Dedifferentiated amniotic fluid mesenchymal stem cell (primary cell): ENCODE results near the gene WDR88.
"Not testable (repeated sequence)": the region's sequence is repeated elsewhere in the genome, so short reads cannot be mapped to it uniquely, and the experiment has no call there.

ENCODE experiments used
- DNase-seq: peaks from one replicate; pipeline ENCODE4 v3.0.0-alpha.2; 2016; ENCODE audit errors: extremely low spot score

WDR88 gene

GRCh38 chr19:33132021-33132420 is at the start of gene WDR88:
Gene WDR88 (plus strand): TSS chr19:33132114. CDS start chr19:33132170, 56 bp downstream.
- no peak for DNase-seq

- DNase-seq, result no peak
Measured at GRCh38 chr19:33085570-33086128, 46.3 kb upstream of the WDR88 start.

GRCh38 chr19:33086955-33087354 is 45.0 kb upstream of the WDR88 start:
- no peak for DNase-seq

- no peak for DNase-seq
Measured at GRCh38 chr19:33089010-33089409, 42.9 kb upstream of the WDR88 start.

GRCh38 chr19:33090179-33090578 is 41.7 kb upstream of the WDR88 start:
- no peak for DNase-seq

- no peak for DNase-seq
Measured at GRCh38 chr19:33093420-33094210, 38.3 kb upstream of the WDR88 start.

- no peak for DNase-seq
Measured at GRCh38 chr19:33094436-33095067, 37.4 kb upstream of the WDR88 start.

GRCh38 chr19:33096005-33096404 is 35.9 kb upstream of the WDR88 start:
- DNase-seq, result no peak

- no peak for DNase-seq
Measured at GRCh38 chr19:33098055-33098534, 33.8 kb upstream of the WDR88 start.

GRCh38 chr19:33100894-33101644 is 30.8 kb upstream of the WDR88 start:
- DNase-seq, result no peak

GRCh38 chr19:33102893-33103292 is 29.0 kb upstream of the WDR88 start:
- no peak for DNase-seq

- no peak for DNase-seq
Measured at GRCh38 chr19:33108161-33108560, 23.8 kb upstream of the WDR88 start.

- peak; percentile 48 for DNase-seq
Measured at GRCh38 chr19:33110137-33110910, 21.6 kb upstream of the WDR88 start.

GRCh38 chr19:33111587-33111986 is 20.3 kb upstream of the WDR88 start:
- DNase-seq, result no peak

- DNase-seq, result no peak
Measured at GRCh38 chr19:33114312-33114711, 17.6 kb upstream of the WDR88 start.

GRCh38 chr19:33117501-33117900 is 14.4 kb upstream of the WDR88 start:
- DNase-seq, result no peak

GRCh38 chr19:33118643-33119042 is 13.3 kb upstream of the WDR88 start:
- no peak for DNase-seq

GRCh38 chr19:33124207-33125098 is 7.5 kb upstream of the WDR88 start:
- DNase-seq, result no peak

GRCh38 chr19:33125929-33126388 is 6.0 kb upstream of the WDR88 start:
- peak; percentile 69 for DNase-seq

- not testable (repeated sequence) for DNase-seq
Measured at GRCh38 chr19:33126712-33127111, 5.2 kb upstream of the WDR88 start.
